HepG2 (cell line): ENCODE data around the gene SHROOM2. TPM values are rescaled to one million over a fixed set of nuclear protein-coding genes. Genes with fewer than 3 reads are reported as not detected.

Experiments
- AFF4 ChIP-seq: sonication (generic); formaldehyde crosslinking; IDR thresholded peaks from 2 replicates; pipeline ENCODE4 v1.4.0; 2020; ENCODE audit warnings: missing genetic modification reagents
- BCL6 ChIP-seq: IDR thresholded peaks from 2 replicates; pipeline ENCODE4 v1.6.1; 2016; ENCODE audit warnings: missing genetic modification reagents, missing compliant biosample characterization
- CEBPG ChIP-seq: IDR thresholded peaks from 2 replicates; pipeline ENCODE4 v1.6.1; 2016
- DNMT1 ChIP-seq: sonication (generic); formaldehyde crosslinking; IDR thresholded peaks from 2 replicates; pipeline ENCODE4 v1.5.1; 2020; ENCODE audit warnings: mild to moderate bottlenecking, missing genetic modification reagents
- HMG20A ChIP-seq: IDR thresholded peaks from 2 replicates; pipeline ENCODE4 v1.6.1; 2016; ENCODE audit warnings: borderline replicate concordance
- IKZF4 ChIP-seq: sonication (generic); formaldehyde crosslinking; IDR thresholded peaks from 2 replicates; pipeline ENCODE4 v1.5.1; 2020; ENCODE audit warnings: borderline replicate concordance, mild to moderate bottlenecking, low read depth, missing genetic modification reagents; ENCODE audit errors: not compliant biosample characterization
- KLF16 ChIP-seq, 2 experiments: sonication (generic) in 1 of 2; formaldehyde crosslinking in 1 of 2; IDR thresholded peaks; 2 replicates each; pipeline versions ENCODE4 v1.6.1 to v1.8.0; 2016 to 2023; ENCODE audit warnings: missing genetic modification reagents in 2 of 2, missing compliant biosample characterization in 1 of 2
- NPAS2 ChIP-seq: sonication (generic); formaldehyde crosslinking; IDR thresholded peaks from 2 replicates; pipeline ENCODE4 v1.8.0; 2022; ENCODE audit warnings: mild to moderate bottlenecking, missing genetic modification reagents, borderline replicate concordance
- PAXIP1 ChIP-seq: sonication (generic); formaldehyde crosslinking; conservative IDR thresholded peaks from 2 replicates; pipeline ENCODE4 v1.4.0; 2020; ENCODE audit warnings: mild to moderate bottlenecking, missing genetic modification reagents, moderate library complexity
- PLSCR1 ChIP-seq: sonication (generic); formaldehyde crosslinking; IDR thresholded peaks from 2 replicates; pipeline ENCODE4 v1.5.0; 2020; ENCODE audit warnings: missing genetic modification reagents, mild to moderate bottlenecking, borderline replicate concordance
- SAFB2 ChIP-seq: sonication (generic); formaldehyde crosslinking; IDR thresholded peaks from 2 replicates; pipeline ENCODE4 v1.5.1; 2020; ENCODE audit warnings: missing genetic modification reagents, low read depth, mild to moderate bottlenecking, borderline replicate concordance
- SALL1 ChIP-seq: sonication (generic); formaldehyde crosslinking; IDR thresholded peaks from 2 replicates; pipeline ENCODE4 v1.8.0; 2022; ENCODE audit warnings: mild to moderate bottlenecking, missing genetic modification reagents
- SSRP1 ChIP-seq: IDR thresholded peaks from 2 replicates; pipeline ENCODE4 v1.6.1; 2016; ENCODE audit warnings: control low read depth
- U2AF1 ChIP-seq: fragments of 200-400 bp; formaldehyde crosslinking; optimal IDR thresholded peaks from 2 replicates; pipeline ENCODE3; 2017; ENCODE audit warnings: mild to moderate bottlenecking, low read depth, low read length
- ZNF24 ChIP-seq: fragments of 450-650 bp; IDR thresholded peaks from 2 replicates; pipeline ENCODE4 v1.6.1; 2017; ENCODE audit warnings: antibody characterized with exemption, mild to moderate bottlenecking
- ZNF557 ChIP-seq: sonication (generic); formaldehyde crosslinking; IDR thresholded peaks from 2 replicates; pipeline ENCODE4 v1.4.0; 2020; ENCODE audit warnings: missing genetic modification reagents
- polyA plus RNA-seq, 8 experiments: library from polyadenylated mRNA; depleted of rRNA in 3 of 8; stranded (reverse) in 7 of 8; unstranded in 1 of 8; fragments of >200 nt; fragmentation: Illumina TruSeq in 4 of 8; extraction: Trizol in 4 of 8; gene quantifications; 2 replicates each; pipeline versions ENCODE4 v1.2.1 to v1.2.3, GENCODE V29; 2011 to 2016; ENCODE audit warnings: low read depth in 4 of 8, missing spikeins in 1 of 8, mixed read lengths in 1 of 8; ENCODE audit not compliant: insufficient read depth in 1 of 8
- total RNA-seq, 5 experiments: library from RNA; depleted of rRNA; stranded (reverse); fragments of >200 nt; fragmentation: Illumina TruSeq; extraction: Trizol; gene quantifications; 2 replicates each; pipeline ENCODE4 v1.2.3, GENCODE V29; 2016; ENCODE audit warnings: low read depth in 1 of 5
- TF ChIP-seq, protein P1 (sequence below): sonication (generic); formaldehyde crosslinking; IDR thresholded peaks from 2 replicates; pipeline ENCODE4 v1.8.1; 2023; ENCODE audit warnings: mild to moderate bottlenecking, missing genetic modification reagents, borderline replicate concordance
- TF ChIP-seq, protein P2 (sequence below): sonication (generic); formaldehyde crosslinking; IDR thresholded peaks from 2 replicates; pipeline ENCODE4 v1.9.0; 2021; ENCODE audit warnings: missing genetic modification reagents, mild to moderate bottlenecking, borderline replicate concordance

Gene SHROOM2
- total and polyA plus RNA-seq, 2 of the 13 experiments (the other 11 are each of a cell fraction or from before 2014, with no cell fraction given) = 0.92 to 1.4 TPM

DNA sequence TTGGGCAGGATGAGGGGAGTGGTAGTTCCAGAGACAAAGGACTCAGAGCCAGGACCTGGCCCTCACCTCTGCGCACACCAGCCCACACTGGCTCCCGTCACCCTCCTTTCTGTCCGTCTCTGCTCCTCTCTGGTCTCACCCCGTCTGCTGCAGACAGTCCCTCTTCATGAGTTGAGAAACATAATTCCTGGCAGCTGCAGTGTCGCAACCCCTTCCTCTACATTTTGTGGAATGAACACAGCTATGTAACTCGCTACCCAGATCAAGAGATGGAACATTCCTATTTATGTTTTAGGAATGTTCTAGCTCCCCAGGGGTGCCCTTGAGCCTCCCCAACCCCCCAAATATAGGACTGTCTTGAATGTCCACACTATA is 59.3 kb downstream of the SHROOM2 start (continued):
- TF ChIP-seq PLSCR1 (CRISPR knock-in tag) (no peak), ZNF557 (CRISPR knock-in tag) (no peak), SALL1 (CRISPR knock-in tag) (peak; percentile 19; the same call in 1 of the 2 replicates), NPAS2 (CRISPR knock-in tag) (no peak), HMG20A (CRISPR knock-in tag) (peak; percentile 21; the same call in 1 of the 2 replicates), ZNF24 (no peak), DNMT1 (CRISPR knock-in tag) (no peak), IKZF4 (CRISPR knock-in tag) (no peak), PAXIP1 (CRISPR knock-in tag) (no peak), AFF4 (CRISPR knock-in tag) (no peak), SSRP1 (CRISPR knock-in tag) (no peak), KLF16 (CRISPR knock-in tag; IDR thresholded peaks at IDR 0.05) (0 out of 4 replicates have a peak, but pooled peaks of 1 of the 2 experiments have one; percentile 25), U2AF1 (no peak), CEBPG (CRISPR knock-in tag) (peak; percentile 78), SAFB2 (CRISPR knock-in tag) (no peak), BCL6 (CRISPR knock-in tag) (peak; percentile 62)
- TF ChIP-seq, protein P1, sequence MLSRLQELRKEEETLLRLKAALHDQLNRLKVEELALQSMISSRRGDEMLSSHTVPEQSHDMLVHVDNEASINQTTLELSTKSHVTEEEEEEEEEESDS = no peak
- TF ChIP-seq, protein P2, sequence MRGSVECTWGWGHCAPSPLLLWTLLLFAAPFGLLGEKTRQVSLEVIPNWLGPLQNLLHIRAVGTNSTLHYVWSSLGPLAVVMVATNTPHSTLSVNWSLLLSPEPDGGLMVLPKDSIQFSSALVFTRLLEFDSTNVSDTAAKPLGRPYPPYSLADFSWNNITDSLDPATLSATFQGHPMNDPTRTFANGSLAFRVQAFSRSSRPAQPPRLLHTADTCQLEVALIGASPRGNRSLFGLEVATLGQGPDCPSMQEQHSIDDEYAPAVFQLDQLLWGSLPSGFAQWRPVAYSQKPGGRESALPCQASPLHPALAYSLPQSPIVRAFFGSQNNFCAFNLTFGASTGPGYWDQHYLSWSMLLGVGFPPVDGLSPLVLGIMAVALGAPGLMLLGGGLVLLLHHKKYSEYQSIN (CRISPR knock-in tag) = no peak
